DLD1 (cell line): ENCODE measurements around the gene TMEM164.

ENCODE experiments used
- in situ Hi-C: cut with HindIII; loops from 2 replicates; pipeline ENCODE4 v1.10.0; 2017; ENCODE audit warnings: low sequenced_read_pairs

Gene TMEM164

GRCh38 chrX:110188701-110189558 lies 186.0 kb downstream of the TMEM164 start:
- in situ Hi-C loops, result no loop called here

GRCh38 chrX:110192516-110192915 lies 189.6 kb downstream of the TMEM164 start:
- in situ Hi-C loops, result no loop called here

DNA sequence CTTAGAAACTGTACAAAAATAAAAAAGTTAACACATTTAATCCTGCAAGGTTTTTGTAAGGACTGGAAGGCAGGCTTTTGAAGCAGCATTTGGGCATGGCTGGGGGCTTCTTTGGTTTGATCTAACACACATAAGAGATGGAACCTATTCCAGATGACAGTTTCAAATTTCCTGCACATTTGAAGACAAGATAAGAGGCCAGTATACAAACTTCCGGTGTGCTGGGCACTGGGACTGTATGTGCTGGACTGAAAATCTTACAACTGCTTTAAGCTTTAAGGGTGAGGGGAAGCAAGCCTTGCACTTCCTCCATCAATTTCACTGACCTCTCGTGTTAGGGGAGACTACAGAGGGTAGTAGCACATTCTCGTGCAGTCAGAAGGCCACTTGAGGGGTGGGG lies 192.1 kb downstream of the TMEM164 start:
- in situ Hi-C loops, result no loop called here

GRCh38 chrX:110201799-110202198 lies 198.9 kb downstream of the TMEM164 start:
- in situ Hi-C loops, result no loop called here

DNA sequence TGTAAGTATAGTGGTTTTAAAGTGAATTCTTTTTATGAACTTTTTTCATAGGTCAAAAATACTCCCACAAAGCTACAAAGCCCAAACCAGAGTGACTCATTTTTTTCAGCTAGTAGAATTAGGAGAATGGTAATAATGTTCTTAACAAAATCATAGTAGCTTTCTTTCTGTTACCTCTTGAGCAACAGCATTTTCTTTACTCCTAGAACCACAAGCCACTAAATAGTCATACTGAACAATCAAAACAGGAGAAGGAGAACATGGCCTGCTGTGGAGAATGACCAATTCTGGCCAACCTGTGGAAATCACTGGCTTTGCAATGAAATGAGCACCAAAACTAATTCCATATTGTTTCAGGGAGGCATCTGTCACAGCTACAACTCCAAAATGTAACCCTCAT lies 202.1 kb downstream of the TMEM164 start:
- in situ Hi-C loops, result no loop called here

DNA sequence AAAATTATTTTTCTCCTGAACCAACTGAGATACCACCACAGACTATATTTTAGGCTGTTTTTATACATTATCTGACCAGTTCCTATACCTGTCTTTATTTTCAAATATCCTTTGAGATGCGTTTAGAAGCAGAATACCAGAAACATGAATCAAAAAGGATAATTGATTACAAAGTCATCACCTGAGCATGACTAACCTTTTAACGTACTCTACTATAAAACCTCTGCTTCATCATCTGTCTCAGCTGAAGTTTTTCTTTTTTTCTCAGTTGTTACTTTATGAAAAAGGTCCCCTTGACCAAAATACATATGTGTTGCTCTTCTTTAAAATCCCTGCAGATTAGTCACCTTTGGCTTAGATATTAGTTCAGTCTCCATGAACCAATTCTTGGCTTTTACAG lies 205.2 kb downstream of the TMEM164 start:
- in situ Hi-C loops, result no loop called here

DNA sequence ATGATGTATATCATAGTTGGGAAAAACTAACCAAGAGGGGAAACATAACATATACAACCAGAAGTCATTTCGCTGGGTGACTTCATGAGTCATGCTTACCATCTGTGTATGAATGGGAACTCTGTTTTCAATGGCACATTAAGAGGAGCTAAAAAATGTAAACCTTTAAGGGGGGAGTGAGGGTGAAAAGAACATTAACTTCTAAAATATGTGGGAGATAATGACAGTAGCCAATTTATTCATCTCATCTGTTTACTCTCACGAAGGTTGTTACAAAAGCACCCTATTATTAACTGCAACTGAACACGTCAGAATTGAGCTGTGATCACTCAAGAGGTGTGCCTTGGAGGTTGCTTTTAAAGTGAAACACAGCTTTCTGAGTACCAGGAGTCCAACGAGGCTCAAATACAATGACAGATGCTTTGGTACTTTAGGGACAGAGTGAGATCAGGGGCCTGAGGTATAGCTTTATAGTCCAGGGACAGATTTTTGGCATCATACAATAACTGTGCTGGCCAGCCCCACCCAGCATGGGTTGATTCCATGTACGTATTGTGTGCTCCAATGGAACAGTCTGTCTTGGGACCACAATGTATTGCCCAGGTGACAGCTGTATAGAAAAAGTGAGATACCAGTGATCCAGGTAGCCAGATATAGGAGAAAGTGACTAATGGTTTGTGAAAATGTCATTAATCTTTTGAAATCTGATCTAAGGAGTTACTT lies 207.7 kb downstream of the TMEM164 start:
- in situ Hi-C loops, result no loop called here

- in situ Hi-C loops, result no loop called here
These were observed 208.4 kb downstream of the TMEM164 start for GRCh38 chrX:110211340-110211739.

DNA sequence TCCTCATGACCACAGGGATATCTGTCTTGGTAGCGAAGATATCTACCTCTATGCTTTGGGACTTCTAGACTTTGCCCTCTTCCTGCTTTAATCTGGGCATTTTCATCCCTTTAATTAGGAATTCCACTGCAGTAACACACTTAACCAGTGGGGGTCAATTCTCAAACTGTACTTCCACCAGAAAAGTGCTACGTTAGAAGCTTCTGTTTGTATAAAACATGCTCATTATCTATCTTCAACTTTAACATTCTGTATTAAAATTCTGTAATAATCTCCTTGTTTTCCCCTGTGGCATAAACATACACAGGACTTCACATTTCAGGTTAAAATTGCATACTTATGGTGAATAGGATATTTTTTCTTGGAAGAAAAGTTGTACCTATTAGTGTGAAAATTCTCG lies 209.4 kb downstream of the TMEM164 start:
- in situ Hi-C loops, result no loop called here

GRCh38 chrX:110213183-110213582 lies 210.3 kb downstream of the TMEM164 start:
- in situ Hi-C loops, result no loop called here

GRCh38 chrX:110214684-110215083 lies 211.8 kb downstream of the TMEM164 start:
- in situ Hi-C loops, result no loop called here

DNA sequence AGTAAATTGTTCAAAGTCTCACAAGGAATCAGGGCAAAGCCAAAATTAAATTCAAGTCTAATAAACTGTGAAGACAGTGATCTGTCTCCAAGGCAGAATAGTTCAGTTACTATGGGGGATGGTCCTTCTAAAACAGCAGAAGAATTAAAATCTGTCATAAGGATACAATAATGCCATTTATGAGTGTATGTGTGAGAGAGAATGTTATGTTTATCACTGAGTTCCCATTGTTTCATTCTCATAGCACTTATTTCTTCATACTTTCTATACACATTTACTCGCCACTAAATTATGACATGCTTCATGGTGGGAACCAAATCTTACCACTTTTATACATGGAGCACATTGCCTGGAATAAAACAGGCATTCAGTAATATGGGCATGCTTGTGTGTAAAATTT lies 212.5 kb downstream of the TMEM164 start:
- in situ Hi-C loops, result no loop called here

GRCh38 chrX:110216027-110216426 lies 213.1 kb downstream of the TMEM164 start:
- in situ Hi-C loops, result no loop called here

DNA sequence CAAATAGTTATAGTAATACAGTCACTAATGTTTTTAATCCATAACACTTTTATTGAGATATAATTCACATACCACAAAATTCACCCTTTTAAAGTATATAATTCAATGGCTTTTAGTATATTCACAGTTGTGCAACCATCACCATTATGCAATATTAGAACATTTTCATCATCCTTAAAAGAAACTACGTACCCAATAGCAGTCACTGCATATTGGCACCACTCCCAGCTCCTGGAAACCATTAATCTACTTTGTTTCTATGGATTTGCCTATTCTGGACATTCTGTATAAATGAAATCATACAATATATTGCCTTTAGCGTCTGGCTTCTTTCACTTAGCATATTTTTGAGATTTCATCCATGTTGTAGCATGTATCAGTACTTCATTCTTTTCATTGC lies 215.7 kb downstream of the TMEM164 start:
- in situ Hi-C loops, result no loop called here

- in situ Hi-C loops, result no loop called here
These were observed 217.0 kb downstream of the TMEM164 start for GRCh38 chrX:110219920-110220319.

- in situ Hi-C loops, result no loop called here
These were observed 219.8 kb downstream of the TMEM164 start for GRCh38 chrX:110222497-110223257.

- in situ Hi-C loops, result no loop called here
These were observed 222.2 kb downstream of the TMEM164 start for GRCh38 chrX:110224926-110225617.

DNA sequence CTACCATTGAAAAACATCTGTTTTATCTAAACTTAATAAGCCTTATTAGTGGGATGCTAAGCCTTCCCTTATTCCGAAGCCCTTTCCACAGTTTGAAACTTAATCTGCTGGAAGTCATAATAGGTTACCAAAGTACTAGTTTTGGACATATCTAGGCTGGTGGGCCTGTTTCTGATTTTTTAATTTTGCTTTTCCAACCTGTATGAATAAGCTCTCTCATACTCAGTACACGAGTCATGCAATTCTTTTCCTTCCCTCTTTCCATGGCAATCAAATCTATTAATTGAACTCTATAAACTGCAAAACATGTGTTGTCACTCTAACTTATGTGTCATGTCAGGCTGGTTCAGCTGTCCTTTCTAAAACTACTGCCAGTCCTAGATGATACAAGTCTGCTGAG lies 224.0 kb downstream of the TMEM164 start:
- in situ Hi-C loops, result no loop called here
